ENCODE measurements around the gene GPC5. TPM values are rescaled to one million over a fixed set of nuclear protein-coding genes. Genes with fewer than 3 reads are reported as not detected.

Gene GPC5
- total RNA-seq, 2 donors from 2014 or later: 0.22 to 0.51 TPM

- H3K27me3 ChIP-seq (ENCODE audit: control insufficient read depth, insufficient read depth, low read length, poor library complexity, severe bottlenecking): no peaks in the 10 kb centered on the region
- H3K4me3 Mint-ChIP-seq: no peak overlapping the region
- no peak overlapping the region for H3K27ac Mint-ChIP-seq
- no peaks in the 10 kb centered on the region for H3K4me1 ChIP-seq (ENCODE audit: control insufficient read depth, insufficient read depth, low read length)
- no peaks in the 10 kb centered on the region for H3K27me3 Mint-ChIP-seq (ENCODE audit: insufficient read depth)
- WGBS, 2 experiments (ENCODE audit: insufficient coverage in 1 of 2, insufficient read length in 1 of 2): 85 to 90% methylated on average over 8 of the region's 9 CpGs
- no peaks in the 10 kb centered on the region for H3K9me3 Mint-ChIP-seq
- TF ChIP-seq CTCF (conservative IDR thresholded peaks at IDR 0.05): no peak
- no peaks in the 10 kb centered on the region for H3K9me3 ChIP-seq (ENCODE audit: control insufficient read depth, low read length)
- no peak overlapping the region for H3K4me3 ChIP-seq (ENCODE audit: low read length)
- no peaks in the 10 kb centered on the region for H3K36me3 Mint-ChIP-seq (ENCODE audit: low read depth)
- no peak overlapping the region for H3K9ac ChIP-seq (ENCODE audit: extremely low read depth, low read length, poor library complexity, severe bottlenecking)
- no peak for DNase-seq
- H3K27ac ChIP-seq (ENCODE audit: low read depth, low read length): no peak overlapping the region
- no peaks in the 10 kb centered on the region for H3K36me3 ChIP-seq (ENCODE audit: control insufficient read depth, insufficient read depth, low read length)
- no peaks in the 10 kb centered on the region for H3K4me1 Mint-ChIP-seq
Observed at GRCh38 chr13:92122186-92122853, 723.9 kb downstream of the GPC5 start.

GRCh38 chr13:92126399-92126798, 728.0 kb downstream of the GPC5 start:
- Mint-ChIP-seq H3K27me3 (ENCODE audit: insufficient read depth) (no peaks in the 10 kb centered on the region), H3K27ac (no peak overlapping the region), H3K9me3 (no peaks in the 10 kb centered on the region), H3K36me3 (ENCODE audit: low read depth) (no peaks in the 10 kb centered on the region), H3K4me1 (no peaks in the 10 kb centered on the region), H3K4me3 (no peak overlapping the region)
- 94 to 96% methylated on average over 2 of the region's 2 CpGs for WGBS, 2 experiments (ENCODE audit: insufficient coverage in 1 of 2, insufficient read length in 1 of 2)
- Histone ChIP-seq H3K4me3 (ENCODE audit: low read length) (no peak overlapping the region), H3K9ac (ENCODE audit: extremely low read depth, low read length, poor library complexity, severe bottlenecking) (no peak overlapping the region), H3K9me3 (ENCODE audit: control insufficient read depth, low read length) (no peaks in the 10 kb centered on the region), H3K27me3 (ENCODE audit: control insufficient read depth, insufficient read depth, low read length, poor library complexity, severe bottlenecking) (no peaks in the 10 kb centered on the region), H3K36me3 (ENCODE audit: control insufficient read depth, insufficient read depth, low read length) (no peaks in the 10 kb centered on the region), H3K27ac (ENCODE audit: low read depth, low read length) (no peak overlapping the region), H3K4me1 (ENCODE audit: control insufficient read depth, insufficient read depth, low read length) (no peaks in the 10 kb centered on the region)
- no peak for TF ChIP-seq CTCF (conservative IDR thresholded peaks at IDR 0.05)
- DNase-seq: no peak

- no peak for DNase-seq
- Mint-ChIP-seq H3K4me1 (no peaks in the 10 kb centered on the region), H3K9me3 (no peaks in the 10 kb centered on the region), H3K27ac (no peak overlapping the region), H3K27me3 (ENCODE audit: insufficient read depth) (no peaks in the 10 kb centered on the region), H3K4me3 (no peak overlapping the region), H3K36me3 (ENCODE audit: low read depth) (no peaks in the 10 kb centered on the region)
- 93% methylated on average over 7 of the region's 7 CpGs for WGBS, 2 experiments (ENCODE audit: insufficient coverage in 1 of 2, insufficient read length in 1 of 2)
- TF ChIP-seq CTCF (conservative IDR thresholded peaks at IDR 0.05): no peak
- Histone ChIP-seq H3K27ac (ENCODE audit: low read depth, low read length) (no peak overlapping the region), H3K4me1 (ENCODE audit: control insufficient read depth, insufficient read depth, low read length) (no peaks in the 10 kb centered on the region), H3K36me3 (ENCODE audit: control insufficient read depth, insufficient read depth, low read length) (no peaks in the 10 kb centered on the region), H3K9me3 (ENCODE audit: control insufficient read depth, low read length) (no peaks in the 10 kb centered on the region), H3K9ac (ENCODE audit: extremely low read depth, low read length, poor library complexity, severe bottlenecking) (no peak overlapping the region), H3K27me3 (ENCODE audit: control insufficient read depth, insufficient read depth, low read length, poor library complexity, severe bottlenecking) (no peaks in the 10 kb centered on the region), H3K4me3 (ENCODE audit: low read length) (no peak overlapping the region)
Observed at GRCh38 chr13:92135509-92135908, 737.1 kb downstream of the GPC5 start.
